ENCODE measurements around the gene ZFHX3.

GRCh38 chr16:72811188-72811720, 236.7 kb downstream of the ZFHX3 start:
- no peak for TF ChIP-seq REST (IDR thresholded peaks at IDR 0.05; ENCODE audit: low read depth)
- no peak for TF ChIP-seq EP300 (IDR thresholded peaks at IDR 0.05; ENCODE audit: borderline replicate concordance)
- no peak for TF ChIP-seq RAD21 (IDR thresholded peaks at IDR 0.05; ENCODE audit: low read depth)
- no peak for TF ChIP-seq TAF1 (IDR thresholded peaks at IDR 0.05; ENCODE audit: low read depth)
- TF ChIP-seq YY1 (IDR thresholded peaks at IDR 0.05; ENCODE audit: low read depth): no peak
- TF ChIP-seq FOXM1 (IDR thresholded peaks at IDR 0.05; ENCODE audit: borderline replicate concordance, low read depth): no peak
- TF ChIP-seq TEAD4 (IDR thresholded peaks at IDR 0.05): no peak
- TF ChIP-seq MAX (IDR thresholded peaks at IDR 0.05): no peak
- no peak for TF ChIP-seq CEBPB (IDR thresholded peaks at IDR 0.05)
